Gastroesophageal sphincter (tissue), 4 donors: ENCODE measurements around the gene ITGA2. TPM values are rescaled to one million over a fixed set of nuclear protein-coding genes. Genes with fewer than 3 reads are reported as not detected.

Experiments used
- ATAC-seq: fragments of 150-250 bp; one replicate; pipeline ENCODE4 v1.9.1; 2016; ENCODE audit warnings: mild to moderate bottlenecking, moderate library complexity
- H3K27ac ChIP-seq, 4 donors: fragments of 200-600 bp; sonication (generic) in 3 of 4; 1 replicate in 3 of 4; 2 replicates in 1 of 4; pipeline ENCODE4 v1.5.1; 2016 to 2019
- H3K27me3 ChIP-seq: fragments of 200-600 bp; sonication (generic); one replicate; pipeline ENCODE4 v1.5.1; 2019
- H3K36me3 ChIP-seq, 2 donors: fragments of 200-600 bp; sonication (generic); one replicate each; pipeline ENCODE4 v1.5.1; 2019; ENCODE audit warnings: control low read depth in 1 of 2
- H3K4me1 ChIP-seq, 3 donors: fragments of 200-600 bp; sonication (generic); 1 replicate in 2 of 3; 2 replicates in 1 of 3; pipeline ENCODE4 v1.5.1; 2016 to 2019; ENCODE audit warnings: control low read depth in 2 of 3
- H3K4me3 ChIP-seq, 2 donors: fragments of 200-600 bp; sonication (generic); one replicate each; pipeline ENCODE4 v1.5.1; 2019; ENCODE audit warnings: mild to moderate bottlenecking in 1 of 2, moderate library complexity in 1 of 2
- H3K9me3 ChIP-seq, 3 donors: fragments of 200-600 bp; sonication (generic); one replicate each; pipeline ENCODE4 v1.5.1; 2017 to 2019; ENCODE audit warnings: control low read depth in 2 of 3
- EP300 ChIP-seq: sonication (generic); formaldehyde crosslinking; IDR thresholded peaks from one replicate; pipeline ENCODE4 v1.6.1; 2017; ENCODE audit warnings: antibody characterized with exemption, mild to moderate bottlenecking
- POLR2A ChIP-seq, 2 donors: fragments of 450-650 bp; IDR thresholded peaks; one replicate each; pipeline ENCODE4 v1.6.1; 2017; ENCODE audit warnings: antibody characterized with exemption in 2 of 2, mild to moderate bottlenecking in 2 of 2, moderate library complexity in 1 of 2
- POLR2AphosphoS5 ChIP-seq: sonication (generic); formaldehyde crosslinking; IDR thresholded peaks from one replicate; pipeline ENCODE4 v1.6.1; 2017; ENCODE audit warnings: antibody characterized with exemption
- WGBS, 2 donors: methylation state at CpG; one replicate each; pipeline ENCODE4 v1.1.5; 2018; ENCODE audit warnings: low coverage in 1 of 2; 5-methylcytosine and 5-hydroxymethylcytosine counted together
- total RNA-seq, 4 donors: library from RNA; depleted of rRNA; stranded (reverse); fragments of >200 nt; gene quantifications; one replicate each; pipeline ENCODE4 v1.1.0, GENCODE V29; 2016
- TF ChIP-seq, protein P1 (sequence below), 4 experiments: fragments of 200-600 bp in 2 of 4; fragments of 450-650 bp in 2 of 4; sonication (generic) in 1 of 4; IDR thresholded peaks; one replicate each; pipeline ENCODE4 v1.5.1; 2017 to 2019; ENCODE audit warnings: antibody characterized with exemption in 4 of 4, mild to moderate bottlenecking in 2 of 4, moderate library complexity in 2 of 4

ITGA2 gene
- total RNA-seq, 4 donors from 2014 or later: 1.5 to 14.6 (median 10.0) TPM

DNA sequence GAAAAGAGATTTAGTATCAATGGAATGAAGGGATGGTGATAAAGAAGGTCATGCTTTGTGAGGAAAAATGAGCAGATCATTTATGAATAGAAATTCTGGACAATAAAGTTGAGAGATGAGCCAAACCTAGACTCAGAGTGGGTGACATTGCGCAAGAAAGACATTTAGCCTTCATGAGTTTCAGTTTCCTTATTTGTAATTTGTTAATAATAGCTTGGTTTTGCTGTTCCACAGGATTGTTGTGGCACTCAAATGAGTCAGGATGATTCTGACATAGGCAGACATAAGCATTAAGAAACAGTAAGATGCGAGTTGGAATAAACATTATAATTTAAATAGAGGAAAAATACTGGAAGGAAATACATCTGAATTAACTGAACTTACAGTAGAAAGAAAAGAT lies 34.8 kb downstream of the ITGA2 start:
- peak; percentile 61 for ATAC-seq
- no peaks in the 10 kb centered on the region for H3K27me3 ChIP-seq
- no peak overlapping the region for H3K4me3 ChIP-seq
- H3K9me3 ChIP-seq: no peaks in the 10 kb centered on the region
- H3K4me1 ChIP-seq: peaks cover 0 to 26% (median 2%) of the 10 kb centered on the region in 3 donors
- H3K27ac ChIP-seq: peak overlapping the region in 1 of 4 donors; percentile 22
- WGBS, 2 donors: 33 to 45% methylated on average over 2 of the region's 2 CpGs
- TF ChIP-seq, protein P1, sequence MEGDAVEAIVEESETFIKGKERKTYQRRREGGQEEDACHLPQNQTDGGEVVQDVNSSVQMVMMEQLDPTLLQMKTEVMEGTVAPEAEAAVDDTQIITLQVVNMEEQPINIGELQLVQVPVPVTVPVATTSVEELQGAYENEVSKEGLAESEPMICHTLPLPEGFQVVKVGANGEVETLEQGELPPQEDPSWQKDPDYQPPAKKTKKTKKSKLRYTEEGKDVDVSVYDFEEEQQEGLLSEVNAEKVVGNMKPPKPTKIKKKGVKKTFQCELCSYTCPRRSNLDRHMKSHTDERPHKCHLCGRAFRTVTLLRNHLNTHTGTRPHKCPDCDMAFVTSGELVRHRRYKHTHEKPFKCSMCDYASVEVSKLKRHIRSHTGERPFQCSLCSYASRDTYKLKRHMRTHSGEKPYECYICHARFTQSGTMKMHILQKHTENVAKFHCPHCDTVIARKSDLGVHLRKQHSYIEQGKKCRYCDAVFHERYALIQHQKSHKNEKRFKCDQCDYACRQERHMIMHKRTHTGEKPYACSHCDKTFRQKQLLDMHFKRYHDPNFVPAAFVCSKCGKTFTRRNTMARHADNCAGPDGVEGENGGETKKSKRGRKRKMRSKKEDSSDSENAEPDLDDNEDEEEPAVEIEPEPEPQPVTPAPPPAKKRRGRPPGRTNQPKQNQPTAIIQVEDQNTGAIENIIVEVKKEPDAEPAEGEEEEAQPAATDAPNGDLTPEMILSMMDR (IDR thresholded peaks at IDR 0.05): no peak
- TF ChIP-seq EP300 (no peak), POLR2A (IDR thresholded peaks at IDR 0.05) (no peak), POLR2AphosphoS5 (no peak)
- H3K36me3 ChIP-seq: no peaks in the 10 kb centered on the region

DNA sequence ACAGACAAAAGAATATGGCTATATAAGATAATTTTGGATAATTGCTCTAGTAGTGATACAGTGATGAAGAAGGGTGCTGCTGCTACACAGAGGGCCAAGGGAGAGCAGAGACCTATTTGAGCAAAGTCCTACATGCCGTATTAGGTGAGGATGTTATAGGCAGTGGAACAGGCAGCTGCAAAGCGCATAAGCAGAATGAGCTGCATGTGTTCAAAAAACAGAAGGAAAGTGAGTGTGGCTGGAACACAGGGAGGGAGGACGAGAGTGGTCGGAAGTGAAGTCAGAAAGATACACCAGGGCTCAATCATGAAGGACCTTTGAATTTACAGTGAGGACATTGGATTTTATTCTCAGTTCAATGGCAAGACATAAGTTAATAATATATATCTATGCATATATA lies 35.4 kb downstream of the ITGA2 start:
- ATAC-seq: no peak
- Histone ChIP-seq H3K4me3 (no peak overlapping the region), H3K36me3 (no peaks in the 10 kb centered on the region), H3K4me1 (peaks cover 0 to 26% (median 2%) of the 10 kb centered on the region in 3 donors), H3K27ac (peak overlapping the region in 1 of 4 donors; percentile 22), H3K9me3 (no peaks in the 10 kb centered on the region), H3K27me3 (no peaks in the 10 kb centered on the region)
- 78 to 86% methylated on average over 4 of the region's 4 CpGs for WGBS, 2 donors
- no peak for TF ChIP-seq POLR2A (IDR thresholded peaks at IDR 0.05)
- no peak for TF ChIP-seq EP300
- TF ChIP-seq POLR2AphosphoS5: no peak
- TF ChIP-seq, protein P1 (IDR thresholded peaks at IDR 0.05): no peak

DNA sequence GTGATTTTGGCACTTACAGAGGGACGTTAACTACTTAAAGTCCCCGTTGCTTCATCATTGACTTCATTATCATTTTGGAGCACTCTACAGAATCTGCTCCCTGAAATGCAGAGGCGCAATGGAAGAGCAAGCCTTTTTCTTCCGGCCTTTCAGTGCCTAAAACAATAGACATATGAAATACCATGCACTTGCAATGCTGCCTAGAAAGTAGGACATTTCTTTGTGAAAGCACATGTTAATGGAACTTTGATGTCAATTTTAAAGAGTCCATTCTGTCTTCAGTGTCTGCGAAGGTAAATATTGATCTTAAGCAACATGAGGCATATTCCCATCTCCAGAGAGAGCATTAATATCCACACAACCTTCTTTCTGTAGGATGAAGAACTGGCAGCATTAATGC lies 36.3 kb downstream of the ITGA2 start:
- ATAC-seq: no peak
- Histone ChIP-seq H3K27me3 (no peaks in the 10 kb centered on the region), H3K27ac (no peak overlapping the region), H3K4me1 (peaks cover 0 to 30% (median 2%) of the 10 kb centered on the region in 3 donors), H3K36me3 (no peaks in the 10 kb centered on the region), H3K4me3 (no peak overlapping the region), H3K9me3 (no peaks in the 10 kb centered on the region)
- WGBS, 2 donors: 85 to 96% methylated on average over 4 to 5 of the region's 5 CpGs
- TF ChIP-seq POLR2A (IDR thresholded peaks at IDR 0.05) (no peak), EP300 (no peak), POLR2AphosphoS5 (no peak)
- TF ChIP-seq, protein P1 (IDR thresholded peaks at IDR 0.05): no peak

DNA sequence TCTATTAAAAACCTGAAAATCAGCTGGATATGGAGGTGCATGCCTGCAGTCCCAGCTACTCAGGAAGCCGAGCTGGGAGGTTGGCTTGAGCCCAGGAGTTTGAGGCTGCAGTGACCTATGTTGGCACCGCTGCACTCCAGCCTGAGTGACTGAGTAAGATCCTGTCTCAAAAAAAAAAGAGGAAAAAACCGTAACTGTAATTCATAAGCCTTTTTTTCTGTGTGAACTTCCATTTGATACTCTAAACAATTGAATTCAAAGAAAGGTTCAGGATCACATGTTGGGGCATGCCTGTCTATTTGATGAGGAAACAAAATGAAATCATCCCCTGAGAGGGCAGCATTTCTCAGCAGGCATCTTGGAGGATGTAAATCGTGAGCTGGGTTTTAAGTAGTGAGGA lies 38.8 kb downstream of the ITGA2 start:
- no peaks in the 10 kb centered on the region for H3K27me3 ChIP-seq
- no peaks in the 10 kb centered on the region for H3K36me3 ChIP-seq
- no peak overlapping the region for H3K27ac ChIP-seq
- H3K4me1 ChIP-seq: peaks cover 0 to 41% (median 5%) of the 10 kb centered on the region in 3 donors
- 25 to 50% methylated on average over 2 to 4 of the region's 4 CpGs for WGBS, 2 donors
- H3K4me3 ChIP-seq: no peak overlapping the region
- ATAC-seq: no peak
- no peaks in the 10 kb centered on the region for H3K9me3 ChIP-seq
- TF ChIP-seq POLR2A (IDR thresholded peaks at IDR 0.05) (no peak), EP300 (no peak), POLR2AphosphoS5 (no peak)
- TF ChIP-seq, protein P1 (IDR thresholded peaks at IDR 0.05): no peak

DNA sequence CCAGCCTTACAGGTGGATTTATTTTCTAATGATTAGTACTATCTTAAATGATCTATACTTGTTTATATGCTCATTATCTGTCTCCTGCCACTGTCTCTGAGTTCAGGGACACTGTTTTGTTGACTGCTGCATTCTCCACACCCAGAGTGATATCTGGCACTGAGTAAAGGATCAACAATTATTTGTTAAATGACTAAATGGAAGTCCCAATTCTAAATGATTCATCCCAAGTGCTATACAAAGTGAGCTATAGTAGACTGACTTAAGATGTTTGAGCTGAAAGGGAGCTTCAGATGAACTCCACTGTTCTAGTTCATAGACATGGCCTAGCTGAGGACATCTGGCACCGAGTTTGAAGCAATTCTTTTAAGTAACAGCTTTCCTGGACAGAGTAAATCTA lies 40.5 kb downstream of the ITGA2 start:
- H3K27ac ChIP-seq: no peak overlapping the region
- peaks cover 0 to 30% (median 3%) of the 10 kb centered on the region in 3 donors for H3K4me1 ChIP-seq
- ATAC-seq: no peak
- WGBS, 2 donors: 89 to 100% methylated on average over 1 of the region's 1 CpG
- TF ChIP-seq EP300 (no peak), POLR2A (IDR thresholded peaks at IDR 0.05) (no peak), POLR2AphosphoS5 (no peak)
- TF ChIP-seq, protein P1 (IDR thresholded peaks at IDR 0.05): no peak
- no peak overlapping the region for H3K4me3 ChIP-seq
- no peaks in the 10 kb centered on the region for H3K9me3 ChIP-seq
- H3K36me3 ChIP-seq: no peaks in the 10 kb centered on the region
- no peaks in the 10 kb centered on the region for H3K27me3 ChIP-seq
